Measurements from ENCODE around the gene CAMSAP1.

The CAMSAP1 gene

DNA sequence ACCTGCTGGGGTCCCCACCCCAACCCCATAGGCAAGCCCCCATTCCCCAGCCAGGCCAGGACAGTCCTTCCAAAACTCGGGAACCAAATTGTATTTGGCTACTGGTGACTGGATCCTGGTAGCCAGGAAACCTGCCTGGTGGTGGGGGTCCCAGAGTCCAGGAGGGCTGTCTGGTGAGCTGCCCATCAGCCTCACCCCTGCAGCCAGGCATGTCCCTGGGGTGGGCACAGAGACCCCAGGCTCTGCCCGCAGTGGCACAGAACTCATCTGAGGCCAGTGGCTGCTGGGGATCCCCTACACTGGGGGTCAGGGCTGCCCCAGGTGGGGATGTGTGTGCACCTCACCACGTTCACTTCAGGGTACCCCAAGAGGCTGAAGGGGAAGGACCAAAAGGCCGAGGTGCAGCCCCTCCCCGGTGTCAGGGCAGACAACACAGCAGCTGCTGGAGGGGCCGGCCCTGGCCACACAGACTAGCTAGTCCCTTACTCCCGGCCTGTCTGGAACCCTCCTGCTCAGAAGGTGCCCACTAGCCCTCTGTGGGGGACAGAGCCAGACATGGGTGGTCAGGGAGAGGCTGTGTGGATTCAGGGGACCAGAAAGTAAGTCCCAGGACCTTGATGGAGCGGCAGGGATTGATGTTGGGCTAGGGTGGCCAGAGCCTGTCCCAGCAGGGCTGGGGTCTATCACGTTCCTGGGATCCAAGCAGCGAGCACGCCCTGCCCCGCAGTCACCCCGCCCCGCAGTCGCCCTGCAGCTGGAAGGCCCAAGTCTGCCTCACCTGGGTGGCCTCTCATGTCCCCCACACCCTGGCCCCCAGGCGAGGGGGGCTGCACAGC, 113.9 kb downstream of the CAMSAP1 start:
- DNase-seq (ENCODE audit: low read depth in 3 of 3), result no peak

DNA sequence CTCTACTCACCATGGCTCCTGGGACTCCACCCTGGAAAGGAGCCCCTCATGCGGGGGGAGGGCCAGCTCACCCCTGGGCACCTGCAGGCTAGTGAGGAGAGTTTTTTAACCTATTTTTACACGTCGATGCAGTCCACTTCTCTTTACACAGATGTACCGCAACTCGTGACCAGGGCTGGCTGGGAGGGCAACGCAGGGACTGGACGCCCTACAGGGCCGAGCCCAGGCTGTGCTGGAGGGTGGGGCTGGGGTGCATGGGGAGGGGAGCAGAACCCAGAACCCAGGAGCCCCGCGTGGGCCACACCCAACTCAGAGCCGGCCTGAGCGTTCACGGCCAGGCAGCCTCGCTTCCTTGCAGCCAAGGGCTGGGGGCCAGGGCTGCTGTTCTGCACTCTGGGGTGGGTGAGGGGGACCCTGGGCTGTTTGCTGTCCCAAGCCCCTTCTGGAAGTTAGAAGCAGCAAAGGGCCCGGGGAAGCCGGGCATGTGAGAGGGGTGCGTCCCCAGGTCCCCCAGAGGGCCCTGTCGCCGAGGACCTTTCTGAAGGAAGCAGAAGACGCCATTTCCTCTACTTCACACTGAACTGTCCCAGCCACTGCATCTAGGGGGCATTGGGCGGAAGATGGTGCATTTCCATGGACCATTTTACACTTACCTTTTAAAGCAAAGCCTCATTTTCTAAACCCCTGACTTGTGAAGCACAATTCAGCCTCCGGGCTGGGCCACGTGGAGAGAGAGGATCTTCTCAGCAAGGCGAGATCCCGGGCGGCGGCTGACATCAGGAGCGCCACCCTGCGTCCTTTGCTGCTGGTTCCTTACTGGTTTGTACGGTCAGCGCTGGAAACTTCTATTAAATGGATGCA, 114.8 kb downstream of the CAMSAP1 start:
- DNase-seq (ENCODE audit: low read depth in 3 of 3), result no peak

DNA sequence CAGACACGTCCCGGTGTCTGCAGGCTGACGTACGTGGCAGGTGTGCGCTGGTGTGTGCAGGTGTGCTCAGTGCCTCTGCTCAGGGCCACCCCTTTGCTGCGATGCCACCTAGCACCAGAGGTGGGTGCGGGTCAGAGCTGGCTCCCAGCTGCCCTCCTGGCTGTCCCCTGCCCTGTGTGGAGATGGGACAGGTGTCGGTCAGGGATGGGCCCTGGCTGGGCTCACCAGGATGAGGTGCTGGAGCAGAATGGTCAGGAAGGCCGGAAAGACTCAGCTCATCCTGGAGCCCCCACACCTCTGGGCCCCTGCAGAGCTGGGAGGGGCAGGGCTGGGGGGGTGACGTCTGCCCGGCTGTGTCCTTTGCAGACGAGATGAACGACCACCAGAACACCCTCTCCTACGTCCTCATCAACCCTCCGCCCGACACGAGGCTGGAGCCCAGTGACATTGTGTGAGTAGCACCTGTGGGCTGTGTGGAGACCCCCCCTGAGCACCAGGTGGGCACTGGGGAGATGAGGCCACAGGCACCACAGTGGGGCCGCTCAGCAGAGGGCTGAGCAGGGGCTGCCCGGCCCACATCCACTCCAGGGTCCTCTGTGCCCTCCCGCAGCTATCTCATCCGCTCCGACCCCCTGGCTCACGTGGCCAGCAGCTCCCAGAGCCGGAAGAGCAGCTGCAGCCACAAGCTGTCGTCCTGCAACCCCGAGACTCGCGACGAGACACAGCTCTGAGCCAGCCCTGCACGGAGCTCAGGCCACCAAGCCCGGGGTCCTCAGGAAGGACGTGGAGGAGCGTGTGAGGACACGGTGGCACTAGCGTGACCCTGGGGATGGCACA, 115.7 kb downstream of the CAMSAP1 start:
- DNase-seq (ENCODE audit: low read depth in 3 of 3), result no peak

DNA sequence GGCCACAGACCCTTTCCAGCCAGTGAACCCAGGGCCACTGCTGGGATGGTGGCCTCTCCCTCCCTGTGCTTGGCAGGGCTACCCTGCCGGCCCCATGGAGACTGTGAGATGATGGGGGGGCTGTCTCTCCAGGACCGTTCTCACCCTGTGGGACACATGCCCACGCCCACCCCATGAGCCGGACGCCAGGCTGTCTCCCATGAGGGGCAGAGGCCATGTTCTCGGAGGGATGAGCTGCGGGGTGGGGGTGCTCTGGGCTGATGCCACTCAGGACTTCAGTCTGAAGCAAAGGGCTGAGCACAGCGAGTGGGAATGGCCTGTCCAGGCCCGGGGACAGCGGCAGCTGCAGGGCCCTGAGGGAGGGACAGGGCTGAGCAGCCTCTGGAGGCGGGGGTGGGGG, 116.5 kb downstream of the CAMSAP1 start:
- no peak for DNase-seq (ENCODE audit: low read depth in 3 of 3)

DNA sequence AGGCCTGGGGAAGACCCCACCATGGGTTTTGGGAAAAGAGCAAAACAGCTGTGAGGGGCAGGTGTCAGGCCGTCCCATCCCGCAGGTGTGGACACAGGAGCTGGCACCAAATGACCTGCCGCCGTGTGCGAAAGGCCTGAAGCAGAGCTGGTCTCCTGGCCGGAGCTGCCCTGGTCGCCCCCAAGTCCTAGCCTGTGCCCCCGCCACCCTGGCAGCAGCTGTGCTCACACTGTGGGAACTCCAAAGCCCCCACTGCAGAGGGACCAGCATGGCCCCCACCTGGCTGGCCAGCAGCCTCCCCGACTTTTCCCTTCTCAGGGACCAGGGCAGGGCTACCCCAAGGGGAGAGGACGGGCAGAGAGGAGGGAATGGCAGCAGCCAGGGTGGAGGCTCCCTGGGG, 117.0 kb downstream of the CAMSAP1 start:
- no peak for DNase-seq (ENCODE audit: low read depth in 3 of 3)

DNA sequence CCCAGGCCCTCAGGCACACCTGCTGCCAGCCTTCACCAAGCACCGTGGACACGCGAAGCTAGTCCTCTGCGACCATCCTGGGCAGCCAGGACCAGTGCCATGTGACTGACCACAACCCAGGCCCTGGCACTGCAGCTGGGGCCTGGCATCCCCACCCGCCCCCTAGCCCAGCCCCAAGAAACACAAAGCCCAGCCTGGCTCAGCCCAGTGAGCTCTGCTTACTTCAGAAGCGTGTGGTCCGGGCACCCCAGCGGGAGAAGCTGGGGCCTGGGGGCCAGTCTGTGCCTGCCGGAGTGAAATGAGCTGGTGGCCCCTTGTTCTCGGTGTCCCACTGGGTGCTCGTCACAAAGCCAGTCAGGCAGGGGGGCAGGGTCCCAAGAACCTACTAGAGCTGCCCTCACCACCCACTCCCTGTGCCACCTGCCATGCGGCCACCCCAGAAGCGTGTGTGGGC, 117.5 kb downstream of the CAMSAP1 start:
- DNase-seq (ENCODE audit: low read depth in 3 of 3), result no peak

DNA sequence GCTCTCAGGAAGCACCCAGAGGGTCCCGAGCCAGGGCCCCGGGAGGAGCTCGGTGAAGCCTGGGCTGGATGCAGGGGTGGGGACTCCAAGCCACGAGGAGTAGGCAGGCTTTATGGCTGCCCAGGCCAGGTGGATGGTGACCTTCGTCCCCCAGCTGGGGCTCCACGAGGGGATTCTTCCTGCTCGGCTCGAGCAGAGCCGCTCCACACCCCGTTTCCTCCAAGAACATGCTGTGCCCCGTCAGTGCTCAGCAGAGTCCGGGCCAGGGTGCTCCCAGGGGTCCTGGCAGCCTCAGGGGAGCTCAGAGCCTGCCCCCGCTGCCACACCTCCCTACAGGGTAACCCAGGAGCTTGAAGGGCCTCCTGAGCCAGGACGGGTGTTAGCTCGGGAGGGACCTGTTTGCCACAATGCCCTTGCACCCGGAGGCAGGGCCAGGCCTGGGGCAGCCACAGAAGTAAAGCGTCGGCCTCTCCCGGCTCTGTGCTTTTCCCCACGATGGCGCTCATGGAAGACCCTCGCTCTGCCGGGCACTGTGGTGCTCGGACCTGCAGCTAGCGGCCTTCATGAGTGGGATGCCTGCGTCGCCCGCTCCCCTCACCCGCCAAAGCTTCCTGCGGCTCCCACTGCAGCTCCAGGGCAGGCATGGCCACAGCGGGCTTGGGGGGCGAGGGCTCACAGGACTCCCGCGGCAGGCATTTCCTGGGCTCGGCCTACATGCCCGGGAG, 118.6 kb downstream of the CAMSAP1 start:
- no peak for DNase-seq (ENCODE audit: low read depth in 3 of 3)

DNA sequence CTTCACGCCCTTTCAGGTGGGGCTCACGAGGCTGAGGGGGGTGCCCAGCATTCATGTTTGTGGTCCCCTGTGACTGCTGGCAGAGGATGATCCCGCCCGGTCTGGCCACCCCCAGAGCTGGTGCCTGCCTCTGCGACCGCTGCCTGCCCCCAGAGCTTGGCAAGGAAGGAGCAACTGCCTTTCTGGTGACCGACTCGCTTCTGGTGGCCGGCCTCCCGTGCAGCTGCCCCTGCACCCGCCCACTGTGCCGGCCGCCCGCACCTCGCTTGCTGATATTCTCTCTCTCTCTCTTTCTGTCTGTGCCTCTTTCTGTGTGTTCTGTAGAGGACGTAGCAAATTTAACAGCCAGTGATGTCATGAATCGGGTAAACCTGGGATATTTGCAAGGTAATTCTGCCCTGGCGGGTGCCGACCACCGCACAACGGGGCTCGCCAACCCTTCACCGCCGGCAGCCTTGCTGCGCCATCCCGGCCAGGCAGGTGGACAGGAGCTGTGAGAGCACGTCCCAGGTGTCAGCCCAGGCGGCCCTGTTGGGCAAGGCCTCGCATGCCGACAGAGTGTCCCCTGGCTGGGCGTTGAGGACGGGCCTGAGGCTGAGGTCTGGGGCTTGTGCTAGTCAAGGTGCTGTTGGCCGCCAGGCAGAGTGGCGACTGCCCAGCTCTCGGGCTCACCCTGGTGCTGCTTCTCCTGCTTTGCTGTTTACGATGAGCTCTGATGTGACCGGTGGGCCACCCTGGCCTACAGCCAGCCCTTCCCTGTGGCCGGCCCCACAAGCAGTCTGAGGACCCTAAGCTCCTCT, 119.4 kb downstream of the CAMSAP1 start:
- no peak for DNase-seq (ENCODE audit: low read depth in 3 of 3)

DNA sequence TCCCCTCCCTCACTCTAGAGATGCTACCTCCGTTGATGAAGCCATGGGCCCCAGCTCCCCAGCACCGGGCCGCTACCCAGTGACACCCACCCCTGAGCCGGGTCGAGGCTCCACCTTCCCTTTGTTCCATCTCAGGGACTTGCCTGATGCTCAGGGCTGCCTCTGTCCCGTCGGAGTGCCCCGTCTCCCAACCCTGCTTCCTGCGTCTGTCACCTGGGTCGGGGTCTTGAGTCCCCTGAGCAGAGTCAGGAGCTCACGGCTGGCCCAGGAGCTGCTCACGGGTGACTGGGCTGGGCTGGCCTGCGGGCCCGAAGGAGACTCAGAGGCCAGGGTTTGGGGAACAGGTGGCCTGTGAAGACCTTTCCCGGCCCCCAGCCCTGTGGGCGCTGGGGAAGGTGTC, 120.0 kb downstream of the CAMSAP1 start:
- no peak for DNase-seq (ENCODE audit: low read depth in 3 of 3)

DNA sequence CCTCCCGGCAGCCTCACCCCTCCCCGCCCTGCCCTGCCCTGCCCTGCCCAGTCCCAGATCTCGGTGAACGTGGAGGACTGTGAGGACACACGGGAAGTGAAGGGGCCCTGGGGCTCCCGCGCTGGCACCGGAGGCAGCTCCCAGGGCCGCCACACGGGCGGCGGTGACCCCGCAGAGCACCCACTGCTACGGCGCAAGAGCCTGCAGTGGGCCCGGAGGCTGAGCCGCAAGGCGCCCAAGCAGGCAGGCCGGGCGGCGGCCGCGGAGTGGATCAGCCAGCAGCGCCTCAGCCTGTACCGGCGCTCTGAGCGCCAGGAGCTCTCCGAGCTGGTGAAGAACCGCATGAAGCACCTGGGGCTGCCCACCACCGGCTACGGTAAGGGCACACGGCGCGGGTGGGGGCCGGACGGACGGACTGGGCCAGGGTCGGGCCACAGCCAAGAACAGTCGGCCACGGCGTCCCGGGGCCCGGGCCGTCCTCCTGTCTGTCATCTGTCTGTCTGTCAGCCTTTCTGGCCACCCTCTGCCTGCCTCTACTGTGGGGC, 121.1 kb downstream of the CAMSAP1 start:
- no peak for DNase-seq (ENCODE audit: low read depth in 3 of 3)

DNA sequence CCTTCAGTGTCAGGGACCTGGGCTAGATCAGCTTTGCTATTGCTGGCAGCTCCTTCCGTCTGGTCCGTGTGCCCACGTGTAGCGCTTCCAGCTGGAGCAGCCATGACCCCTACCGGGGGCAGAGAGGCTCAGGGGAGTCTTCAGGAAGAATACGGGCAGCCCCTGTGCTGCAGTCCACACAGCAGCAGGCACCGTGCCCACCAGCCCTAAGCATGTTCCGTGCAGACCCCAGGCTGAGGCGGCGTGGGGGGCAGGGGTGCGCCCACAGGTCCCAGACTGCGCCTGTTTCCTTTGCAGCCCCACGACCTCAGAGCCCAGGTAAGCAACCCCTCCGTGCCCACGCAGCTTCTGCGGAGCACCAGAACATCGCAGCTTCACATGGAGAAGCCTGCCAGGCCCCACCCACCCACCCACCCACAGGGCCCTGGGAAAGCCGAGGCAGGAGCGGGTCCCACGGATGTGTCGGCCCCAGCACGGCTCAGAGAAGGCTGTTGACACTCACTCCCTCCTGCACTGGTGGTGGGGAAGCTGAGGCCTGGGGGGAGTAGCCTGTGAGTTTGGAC, 122.3 kb downstream of the CAMSAP1 start:
- DNase-seq (ENCODE audit: low read depth in 3 of 3), result no peak

DNA sequence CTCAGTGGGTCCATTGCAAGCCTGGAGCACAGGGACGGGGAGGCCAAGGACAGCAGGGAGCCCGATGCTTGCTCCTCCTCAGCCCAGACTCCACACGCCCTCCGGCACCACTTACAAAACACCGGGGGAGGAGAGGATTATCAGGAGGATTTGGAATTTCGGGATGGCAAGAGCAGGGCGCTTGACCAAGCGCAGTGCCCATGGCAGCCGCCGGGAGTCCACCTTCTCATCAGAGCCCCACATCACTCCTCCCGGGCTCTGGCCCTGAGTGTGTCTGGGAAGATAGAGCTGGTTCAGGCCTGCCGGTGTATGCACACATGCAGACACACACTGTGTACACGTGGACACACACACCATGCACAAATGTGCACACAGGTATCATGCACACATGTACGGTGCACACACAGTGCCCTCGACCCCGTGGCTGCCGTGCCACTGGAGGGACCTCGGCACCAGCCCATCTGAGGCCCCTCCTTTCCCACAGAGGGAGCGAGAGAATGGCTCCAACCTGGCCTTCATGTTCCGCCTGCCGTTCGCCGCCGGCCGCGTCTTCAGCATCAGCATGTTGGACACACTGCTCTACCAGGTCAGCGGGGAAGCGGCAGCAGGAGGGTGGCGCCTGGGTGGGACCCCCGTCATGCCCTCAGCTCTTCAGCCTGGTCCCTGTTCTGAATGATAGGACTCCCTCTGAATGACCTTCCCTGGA, 123.7 kb downstream of the CAMSAP1 start:
- DNase-seq (ENCODE audit: low read depth in 3 of 3), result no peak

DNA sequence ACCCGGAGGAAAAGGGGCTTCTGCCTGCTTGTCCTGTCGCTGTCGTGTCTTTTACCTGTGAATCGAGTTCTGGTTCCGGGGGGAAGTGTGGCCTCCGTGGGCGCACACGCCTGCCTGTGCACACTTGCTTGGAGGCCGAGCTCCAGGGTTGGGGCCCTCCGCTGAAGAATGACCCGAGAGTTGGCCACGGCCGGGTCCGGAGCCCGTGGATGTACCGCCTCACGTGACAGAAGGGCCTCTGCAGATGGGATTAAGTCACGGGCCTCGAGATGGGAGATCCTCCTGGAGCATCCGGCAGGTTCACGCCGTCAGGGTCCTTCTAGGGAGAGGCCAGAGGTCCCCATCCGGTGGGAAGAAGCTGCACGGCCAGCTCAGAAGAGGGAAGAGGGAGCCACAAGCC, 124.4 kb downstream of the CAMSAP1 start:
- DNase-seq (ENCODE audit: low read depth in 3 of 3), result no peak

DNA sequence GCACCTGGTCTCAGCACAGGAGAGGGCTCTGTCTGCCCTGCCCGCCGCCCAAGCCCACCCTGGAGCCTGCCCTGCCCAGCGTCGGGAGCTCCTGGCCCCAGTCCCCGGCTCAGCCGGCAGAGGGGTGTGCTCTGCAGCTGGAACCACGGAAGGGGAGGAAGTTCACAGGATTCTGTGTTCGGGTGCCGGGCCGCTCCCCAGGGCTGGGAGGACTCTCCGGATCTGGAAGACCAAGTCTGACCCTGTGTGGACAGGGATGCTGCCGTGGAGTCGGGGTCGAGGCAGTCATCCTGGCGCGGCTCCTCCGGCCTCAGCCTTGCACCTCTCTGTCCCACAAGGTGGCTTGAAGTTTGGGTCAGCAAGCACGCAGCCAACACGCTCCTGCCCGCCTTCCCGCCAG, 126.7 kb downstream of the CAMSAP1 start:
- no peak for DNase-seq (ENCODE audit: low read depth in 3 of 3)

DNA sequence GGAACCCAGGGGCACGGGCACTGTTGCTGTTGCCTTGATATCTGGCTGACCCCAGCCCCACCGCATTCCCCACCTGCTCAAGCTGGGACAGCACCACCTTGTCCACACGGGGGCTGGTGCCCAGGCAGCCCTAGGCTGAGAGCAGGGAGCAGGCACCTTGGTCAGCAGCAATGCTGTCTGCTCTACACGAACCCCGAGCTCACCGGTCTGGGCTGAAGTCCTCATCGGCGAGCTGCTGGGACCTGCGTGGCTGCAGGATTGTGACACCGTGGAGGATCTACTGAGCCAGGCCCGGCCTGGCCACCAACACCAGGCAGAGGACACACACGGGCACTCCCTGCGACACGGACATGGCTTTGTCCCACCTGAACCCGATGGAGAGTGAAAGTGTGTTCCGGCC, 127.3 kb downstream of the CAMSAP1 start:
- DNase-seq (ENCODE audit: low read depth in 3 of 3), result no peak

DNA sequence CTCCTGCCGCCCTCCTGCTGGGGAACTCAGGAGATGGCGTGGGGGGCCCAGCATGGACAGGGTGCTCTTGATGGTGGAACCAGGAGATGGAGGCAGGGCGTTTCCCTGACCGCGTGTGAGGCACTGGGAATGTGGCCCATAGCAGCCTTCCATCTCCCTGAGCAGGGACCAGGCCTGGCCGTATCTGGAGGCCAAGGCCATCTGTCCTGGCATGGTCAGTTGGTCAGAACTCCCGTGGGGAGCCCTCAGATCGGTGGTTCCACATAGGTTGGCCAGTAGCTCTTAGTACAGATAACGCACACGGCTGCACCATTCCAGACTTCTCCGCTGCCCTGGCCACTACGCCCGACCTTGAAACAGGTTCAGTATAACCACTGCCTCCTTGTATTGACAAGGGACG, 127.8 kb downstream of the CAMSAP1 start:
- no peak for DNase-seq (ENCODE audit: low read depth in 3 of 3)

DNA sequence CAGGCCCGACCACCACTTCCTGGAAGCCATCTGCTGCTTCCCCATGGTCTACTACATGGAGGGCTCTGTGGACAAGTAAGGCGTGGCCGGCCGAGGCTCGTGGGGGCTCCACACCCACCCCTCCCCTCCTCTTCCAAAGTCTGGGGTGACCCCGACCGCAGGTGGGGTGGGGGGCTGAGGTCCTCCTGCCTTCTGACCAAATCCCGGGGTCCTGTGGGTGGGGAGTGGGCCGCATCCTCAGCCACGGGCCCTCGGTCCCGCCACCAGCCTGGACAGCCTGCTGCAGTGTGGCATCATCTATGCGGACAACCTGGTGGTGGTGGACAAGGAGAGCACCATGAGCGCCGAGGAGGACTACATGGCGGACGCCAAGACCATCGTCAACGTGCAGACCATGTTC, 128.9 kb downstream of the CAMSAP1 start:
- no peak for DNase-seq (ENCODE audit: low read depth in 3 of 3)

DNA sequence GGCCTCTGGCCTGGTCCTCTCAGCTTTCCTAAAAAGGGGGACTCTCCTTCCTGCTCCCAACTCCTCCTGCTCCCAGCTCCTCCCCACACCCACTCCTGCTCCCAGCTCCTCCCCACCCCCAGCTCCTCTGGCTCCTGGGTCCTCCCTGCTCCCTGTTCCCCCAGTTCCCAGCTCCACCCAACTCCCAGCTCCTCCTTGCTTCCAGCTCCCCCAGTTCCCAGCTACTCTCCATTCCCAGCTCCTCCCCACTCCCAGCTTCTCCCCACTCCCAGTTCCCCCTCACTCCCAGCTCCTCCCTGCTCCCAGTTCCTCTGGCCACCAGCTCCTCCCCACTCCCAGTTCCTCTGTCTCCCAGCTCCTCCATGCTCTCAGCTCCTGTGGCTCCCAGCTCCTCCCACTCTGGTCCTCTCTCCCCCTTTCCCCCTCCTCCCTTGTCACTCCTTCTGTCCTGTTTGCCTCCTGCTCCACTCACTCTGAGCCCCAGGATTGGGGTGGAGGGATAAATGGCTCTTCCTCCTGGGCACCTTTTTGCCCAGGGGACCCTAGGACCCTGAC, 129.6 kb downstream of the CAMSAP1 start:
- DNase-seq (ENCODE audit: low read depth in 3 of 3), result no peak

Data from stimulated activated CD4-positive, alpha-beta T cell treated with anti-CD3 and anti-CD28 coated beads, TNF-alpha, amount 100 ng/mL, for 4 hours (primary cell).